ENCODE data around the gene CAMK1. TPM values are rescaled to one million over a fixed set of nuclear protein-coding genes. Genes with fewer than 3 reads are reported as not detected.
A peak's percentile ranks its signal among the peaks of the same experiment; 100 is the strongest.

Gene CAMK1
- total and polyA plus RNA-seq, 9 of the 15 experiments (the other 6 are each of a cell fraction or from before 2014, with no cell fraction given), result 0.23 to 10.7 (median 6.0) TPM

GRCh38 chr3:9815986-9816385 is 46.2 kb upstream of the CAMK1 start:
- intact Hi-C loops (cut with micrococcal nuclease), result no loop called here
- Histone ChIP-seq H4K20me1 (replicated peaks; ENCODE audit: control insufficient read depth, insufficient read depth, low read length) (no peaks in the 10 kb centered on the region; the same call in 1 of the 2 replicates), H3K27ac (ENCODE audit: extremely low read depth, low read depth, low read length) (no peak overlapping the region), H3K9me1 (ENCODE audit: control insufficient read depth, insufficient read depth, low read length) (peaks cover 3% of the 10 kb centered on the region), H3K4me2 (ENCODE audit: insufficient read depth, low read length) (no peak overlapping the region), H3K36me3 (ENCODE audit: control insufficient read depth, insufficient read depth, low read length) (peaks cover 60% of the 10 kb centered on the region), H3K79me2 (ENCODE audit: control insufficient read depth, insufficient read depth, low read length) (no peaks in the 10 kb centered on the region), H3K4me1 (replicated peaks in 1 of 2; ENCODE audit: control insufficient read depth in 2 of 2, insufficient read depth in 2 of 2, low read length in 2 of 2) (no peaks in the 10 kb centered on the region), H3K9ac (ENCODE audit: insufficient read depth in 1 of 2, low read depth in 2 of 2, low read length in 2 of 2) (peak overlapping the region in 1 of 2 experiments; percentile 49; a peak in 1 of 4 replicates), H3K27me3 (ENCODE audit: control insufficient read depth in 2 of 2, insufficient read depth in 2 of 2, low read length in 2 of 2) (no peaks in the 10 kb centered on the region), H2AFZ (ENCODE audit: low read depth, low read length) (no peak overlapping the region), H3K4me3 (no peak overlapping the region), H3K9me3 (replicated peaks; ENCODE audit: control insufficient read depth, insufficient read depth, low read depth, low read length) (no peaks in the 10 kb centered on the region)
- FAIRE-seq (no peak), DNase-seq (ENCODE audit: extremely low read depth in 1 of 4, low spot score in 3 of 4) (no peak), ATAC-seq (peak; percentile 16)
- in situ Hi-C loops (cut with MboI), result no loop called here
- ChIA-PET CTCF (ENCODE audit: low intra/inter-chr PET ratio) (no interaction called here), POLR2A (interaction anchor here (0.7 to 3.1 kb wide), 6 partner anchors 11 to 140 kb away, joined by 3 to 34 read pairs (median 4); no protein-coding TSS in a partner anchor)
- BruUV-seq (replicated peaks), result no TSS peak
- TF ChIP-seq, protein P1, sequence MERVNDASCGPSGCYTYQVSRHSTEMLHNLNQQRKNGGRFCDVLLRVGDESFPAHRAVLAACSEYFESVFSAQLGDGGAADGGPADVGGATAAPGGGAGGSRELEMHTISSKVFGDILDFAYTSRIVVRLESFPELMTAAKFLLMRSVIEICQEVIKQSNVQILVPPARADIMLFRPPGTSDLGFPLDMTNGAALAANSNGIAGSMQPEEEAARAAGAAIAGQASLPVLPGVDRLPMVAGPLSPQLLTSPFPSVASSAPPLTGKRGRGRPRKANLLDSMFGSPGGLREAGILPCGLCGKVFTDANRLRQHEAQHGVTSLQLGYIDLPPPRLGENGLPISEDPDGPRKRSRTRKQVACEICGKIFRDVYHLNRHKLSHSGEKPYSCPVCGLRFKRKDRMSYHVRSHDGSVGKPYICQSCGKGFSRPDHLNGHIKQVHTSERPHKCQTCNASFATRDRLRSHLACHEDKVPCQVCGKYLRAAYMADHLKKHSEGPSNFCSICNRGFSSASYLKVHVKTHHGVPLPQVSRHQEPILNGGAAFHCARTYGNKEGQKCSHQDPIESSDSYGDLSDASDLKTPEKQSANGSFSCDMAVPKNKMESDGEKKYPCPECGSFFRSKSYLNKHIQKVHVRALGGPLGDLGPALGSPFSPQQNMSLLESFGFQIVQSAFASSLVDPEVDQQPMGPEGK (CRISPR knock-in tag; IDR thresholded peaks at IDR 0.05; ENCODE audit: borderline replicate concordance), result no peak
- TF ChIP-seq, protein P2, sequence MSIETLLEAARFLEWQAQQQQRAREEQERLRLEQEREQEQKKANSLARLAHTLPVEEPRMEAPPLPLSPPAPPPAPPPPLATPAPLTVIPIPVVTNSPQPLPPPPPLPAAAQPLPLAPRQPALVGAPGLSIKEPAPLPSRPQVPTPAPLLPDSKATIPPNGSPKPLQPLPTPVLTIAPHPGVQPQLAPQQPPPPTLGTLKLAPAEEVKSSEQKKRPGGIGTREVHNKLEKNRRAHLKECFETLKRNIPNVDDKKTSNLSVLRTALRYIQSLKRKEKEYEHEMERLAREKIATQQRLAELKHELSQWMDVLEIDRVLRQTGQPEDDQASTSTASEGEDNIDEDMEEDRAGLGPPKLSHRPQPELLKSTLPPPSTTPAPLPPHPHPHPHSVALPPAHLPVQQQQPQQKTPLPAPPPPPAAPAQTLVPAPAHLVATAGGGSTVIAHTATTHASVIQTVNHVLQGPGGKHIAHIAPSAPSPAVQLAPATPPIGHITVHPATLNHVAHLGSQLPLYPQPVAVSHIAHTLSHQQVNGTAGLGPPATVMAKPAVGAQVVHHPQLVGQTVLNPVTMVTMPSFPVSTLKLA (conservative IDR thresholded peaks at IDR 0.05), result no peak
- TF ChIP-seq POLR2G (IDR thresholded peaks at IDR 0.05; ENCODE audit: low read depth, low read length), result 0 out of 2 replicates have a peak, but pooled peaks have one; percentile 14
- no peak for TF ChIP-seq TOE1 (IDR thresholded peaks at IDR 0.05; ENCODE audit: borderline replicate concordance)
- no peak for TF ChIP-seq TOE1 (CRISPR knock-in tag; IDR thresholded peaks at IDR 0.05; ENCODE audit: borderline replicate concordance, low read depth)
- TF ChIP-seq PTRF (tag; IDR thresholded peaks at IDR 0.05), result no peak
- TF ChIP-seq GABPA (tag; conservative IDR thresholded peaks at IDR 0.05; ENCODE audit: low read depth), result no peak
- no peak for TF ChIP-seq PHF8 (IDR thresholded peaks at IDR 0.05; ENCODE audit: borderline replicate concordance, low read length)
- TF ChIP-seq POLR2H (tag; IDR thresholded peaks at IDR 0.05; ENCODE audit: low read depth), result no peak
- no peak for TF ChIP-seq ZNF384 (IDR thresholded peaks at IDR 0.05; ENCODE audit: low read depth, low read length)
- TF ChIP-seq CHD4 (IDR thresholded peaks at IDR 0.05; ENCODE audit: insufficient read depth, insufficient replicate concordance, low read depth, low read length, poor library complexity, severe bottlenecking), result no peak
- no peak for TF ChIP-seq PHTF2 (CRISPR knock-in tag; IDR thresholded peaks at IDR 0.05)
- TF ChIP-seq RFX5 (IDR thresholded peaks at IDR 0.05; ENCODE audit: low read depth, low read length), result no peak
- 0 out of 2 replicates have a peak, but pooled peaks have one; percentile 25 for TF ChIP-seq POLR2AphosphoS2 (IDR thresholded peaks at IDR 0.05; ENCODE audit: low read length)
- 90% methylated on average over 9 of the region's 9 CpGs for WGBS (ENCODE audit: insufficient coverage, low coverage, missing lambda C conversion rate)
